H1 (cell line): ENCODE results near the gene IL18BP. TPM values are rescaled to one million over a fixed set of nuclear protein-coding genes. Genes with fewer than 3 reads are reported as not detected.
A peak's percentile ranks its signal among the peaks of the same experiment; 100 is the strongest.

Experiments
- CTCF ChIA-PET: fragments of 300-600 bp; sonication (Branson Sonifier 250); formaldehyde crosslinking; loops from one replicate; lab custom pipeline; 2021; ENCODE audit not compliant: partially characterized antibody; lab: Charles Lee
- POLR2A ChIA-PET: fragments of 300-600 bp; sonication (Branson Sonifier 250); formaldehyde crosslinking; loops from one replicate; lab custom pipeline; 2021; ENCODE audit warnings: inconsistent platforms; ENCODE audit not compliant: partially characterized antibody; lab: Charles Lee
- DNase-seq, 2 experiments: peaks; one replicate each; pipeline versions ENCODE4 v3.0.0 to v3.0.0-alpha.2; 2010 to 2022; ENCODE audit warnings: low spot score in 2 of 2, low read depth in 1 of 2, mixed read lengths in 1 of 2
- FAIRE-seq: peaks from 2 replicates; lab custom pipeline; 2011; peaks lifted over from hg19 to GRCh38; lab: Jason Lieb, UNC
- H2AFZ ChIP-seq: 2 replicates; pipeline ENCODE4 v1.8.1; 2012; ENCODE audit warnings: low read length, inconsistent platforms
- H2AK5ac ChIP-seq: 2 replicates; pipeline ENCODE4 v1.6.1; 2013; ENCODE audit warnings: low read depth, low read length
- H2BK120ac ChIP-seq: replicated peaks from 2 replicates; pipeline ENCODE3; 2013; ENCODE audit warnings: low read depth, low read length, inconsistent platforms
- H2BK12ac ChIP-seq: 2 replicates; pipeline ENCODE4 v1.6.1; 2013; ENCODE audit warnings: low read depth, low read length
- H2BK15ac ChIP-seq: 2 replicates; pipeline ENCODE4 v1.6.1; 2013; ENCODE audit warnings: low read length
- H2BK20ac ChIP-seq: 2 replicates; pipeline ENCODE4 v1.6.1; 2013; ENCODE audit warnings: low read length
- H2BK5ac ChIP-seq: 2 replicates; pipeline ENCODE4 v1.6.1; 2013; ENCODE audit warnings: low read depth, low read length
- H3K14ac ChIP-seq: 2 replicates; pipeline ENCODE4 v1.6.1; 2013; ENCODE audit warnings: inconsistent platforms; ENCODE audit not compliant: insufficient read length
- H3K18ac ChIP-seq: 2 replicates; pipeline ENCODE4 v1.6.1; 2013; ENCODE audit warnings: low read length; ENCODE audit errors: extremely low read depth
- H3K23ac ChIP-seq: 2 replicates; pipeline ENCODE4 v1.6.1; 2013; ENCODE audit warnings: inconsistent platforms; ENCODE audit not compliant: insufficient read length
- H3K23me2 ChIP-seq: 2 replicates; pipeline ENCODE4 v1.6.1; 2013; ENCODE audit warnings: low read depth, low read length
- H3K27ac ChIP-seq: 2 replicates; pipeline ENCODE4 v1.6.1; 2011; ENCODE audit warnings: low read depth, low read length, inconsistent platforms
- H3K27me3 ChIP-seq, 4 experiments: replicated peaks in 1 of 4; 1 replicate in 1 of 4; 2 replicates in 3 of 4; pipeline versions ENCODE4 v1.6.1 to v1.8.1; 2011 to 2013; ENCODE audit warnings: low read length in 3 of 4, mild to moderate bottlenecking in 3 of 4, inconsistent platforms in 2 of 4, mixed read lengths in 2 of 4, moderate library complexity in 1 of 4; ENCODE audit not compliant: control insufficient read depth in 3 of 4, insufficient read depth in 3 of 4; ENCODE audit errors: extremely low read depth in 1 of 4
- H3K36me3 ChIP-seq, 4 experiments: 2 replicates each; pipeline versions ENCODE4 v1.6.1 to v1.8.1; 2011 to 2013; ENCODE audit warnings: mild to moderate bottlenecking in 4 of 4, low read length in 3 of 4, moderate library complexity in 2 of 4, control low read depth in 1 of 4, inconsistent platforms in 1 of 4; ENCODE audit not compliant: insufficient read depth in 4 of 4, control insufficient read depth in 2 of 4
- H3K4ac ChIP-seq: replicated peaks from 2 replicates; pipeline ENCODE3; 2013; ENCODE audit warnings: low read length, low read depth, mixed read lengths, inconsistent platforms; ENCODE audit not compliant: insufficient read length
- H3K4me1 ChIP-seq, 4 experiments: replicated peaks in 1 of 4; 1 replicate in 1 of 4; 2 replicates in 3 of 4; pipeline versions ENCODE4 v1.6.1 to v1.8.1; 2011 to 2013; ENCODE audit warnings: low read length in 3 of 4, inconsistent platforms in 2 of 4, mixed read lengths in 1 of 4; ENCODE audit not compliant: insufficient read depth in 4 of 4, control insufficient read depth in 3 of 4
- H3K4me2 ChIP-seq, 2 experiments: 2 replicates each; pipeline versions ENCODE4 v1.6.1 to v1.8.1; 2011 to 2013; ENCODE audit warnings: low read depth in 2 of 2, low read length in 2 of 2, control low read depth in 1 of 2, inconsistent platforms in 1 of 2, mild to moderate bottlenecking in 1 of 2; ENCODE audit not compliant: insufficient read depth in 1 of 2
- H3K4me3 ChIP-seq, 4 experiments: fragments of 200-600, 300-600 bp in 1 of 4; sonication (generic), shearing (Covaris generic), sonication (Bioruptor Twin) in 1 of 4; 2 replicates each; pipeline versions ENCODE4 v1.5.1 to v1.8.1; 2011 to 2016; ENCODE audit warnings: low read length in 4 of 4, low read depth in 3 of 4, control low read depth in 2 of 4, inconsistent platforms in 2 of 4, mild to moderate bottlenecking in 2 of 4, mixed read lengths in 1 of 4, moderate library complexity in 1 of 4; ENCODE audit not compliant: insufficient read depth in 2 of 4; ENCODE audit errors: extremely low read depth in 1 of 4
- H3K56ac ChIP-seq: replicated peaks from 2 replicates; pipeline ENCODE3; 2013; ENCODE audit warnings: low read depth, mild to moderate bottlenecking, mixed read lengths, low read length, inconsistent platforms; ENCODE audit not compliant: insufficient read length
- H3K79me1 ChIP-seq: 2 replicates; pipeline ENCODE4 v1.6.1; 2013; ENCODE audit warnings: low read depth, low read length, control low read depth
- H3K79me2 ChIP-seq, 2 experiments: 2 replicates each; pipeline versions ENCODE4 v1.6.1 to v1.8.1; 2012 to 2013; ENCODE audit warnings: low read length in 2 of 2, mild to moderate bottlenecking in 2 of 2, inconsistent platforms in 1 of 2; ENCODE audit not compliant: insufficient read depth in 2 of 2, control insufficient read depth in 1 of 2
- H3K9ac ChIP-seq, 4 experiments: replicated peaks in 1 of 4; 1 replicate in 1 of 4; 2 replicates in 3 of 4; pipeline versions ENCODE4 v1.6.1 to v1.8.1; 2011 to 2013; ENCODE audit warnings: low read depth in 3 of 4, low read length in 3 of 4, control low read depth in 2 of 4, mild to moderate bottlenecking in 2 of 4, moderate library complexity in 2 of 4, inconsistent platforms in 1 of 4; ENCODE audit errors: extremely low read depth in 1 of 4
- H3K9me3 ChIP-seq, 2 experiments: 2 replicates each; pipeline versions ENCODE4 v1.6.1 to v1.8.1; 2012 to 2013; ENCODE audit warnings: mild to moderate bottlenecking in 2 of 2, moderate library complexity in 2 of 2, control low read depth in 1 of 2, inconsistent platforms in 1 of 2, low read depth in 1 of 2, low read length in 1 of 2, mixed read lengths in 1 of 2; ENCODE audit not compliant: insufficient read depth in 2 of 2
- H4K20me1 ChIP-seq, 2 experiments: replicated peaks in 1 of 2; 2 replicates each; pipeline versions ENCODE3 to v1.8.1; 2011 to 2013; ENCODE audit warnings: inconsistent platforms in 2 of 2, low read length in 2 of 2, mild to moderate bottlenecking in 1 of 2; ENCODE audit not compliant: insufficient read depth in 2 of 2, control insufficient read depth in 1 of 2
- H4K5ac ChIP-seq: 2 replicates; pipeline ENCODE4 v1.6.1; 2013; ENCODE audit warnings: low read length, low read depth, mixed read lengths, inconsistent platforms; ENCODE audit not compliant: insufficient read length
- H4K8ac ChIP-seq: 2 replicates; pipeline ENCODE4 v1.8.0; 2013; ENCODE audit warnings: mild to moderate bottlenecking, moderate library complexity, low read length, inconsistent platforms; ENCODE audit not compliant: insufficient read depth; ENCODE audit errors: extremely low read depth
- H4K91ac ChIP-seq: replicated peaks from 2 replicates; pipeline ENCODE3; 2013; ENCODE audit warnings: low read length, mixed read lengths, inconsistent platforms; ENCODE audit not compliant: insufficient read length
- BACH1 ChIP-seq: IDR thresholded peaks from 2 replicates; pipeline ENCODE4 v1.6.1; 2012; ENCODE audit warnings: low read length, improper control_type of control experiment
- CBX5 ChIP-seq: fragments of 300-800, 300-1000 bp; sonication (generic); IDR thresholded peaks from 2 replicates; pipeline ENCODE4 v1.7.1; 2016; ENCODE audit warnings: antibody characterized with exemption, low read length, low read depth
- HDAC2 ChIP-seq, 2 experiments: fragments of 300-600 bp in 1 of 2; sonication (generic) in 1 of 2; IDR thresholded peaks; 2 replicates each; pipeline ENCODE4 v1.6.1; 2011 to 2012; ENCODE audit warnings: low read depth in 2 of 2, low read length in 2 of 2, mild to moderate bottlenecking in 2 of 2, moderate library complexity in 2 of 2, borderline replicate concordance in 1 of 2, inconsistent platforms in 1 of 2
- RAD21 ChIP-seq, 2 experiments: IDR thresholded peaks in 1 of 2; conservative IDR thresholded peaks in 1 of 2; 2 replicates each; pipeline ENCODE4 v1.6.1; 2011; ENCODE audit warnings: low read depth in 2 of 2, low read length in 2 of 2, improper control_type of control experiment in 1 of 2, inconsistent platforms in 1 of 2, mild to moderate bottlenecking in 1 of 2, moderate library complexity in 1 of 2
- WGBS, 2 experiments: shearing (Covaris generic) in 1 of 2; methylation state at CpG; one replicate each; pipeline versions ENCODE4 v1.1.6 to v1.1.7; 2013 to 2015; ENCODE audit warnings: low lambda C conversion rate in 2 of 2, mixed read lengths in 2 of 2, inconsistent platforms in 1 of 2, low coverage in 1 of 2, missing lambda C conversion rate in 1 of 2; ENCODE audit not compliant: insufficient replicate concordance in 2 of 2, insufficient coverage in 1 of 2, insufficient read length in 1 of 2; ENCODE audit errors: extremely low coverage in 1 of 2, missing lambda C conversion rate in 1 of 2; 5-methylcytosine and 5-hydroxymethylcytosine counted together
- polyA plus RNA-seq, 7 experiments: library from polyadenylated mRNA; depleted of rRNA in 3 of 7; stranded (reverse) in 5 of 7; unstranded in 2 of 7; fragments of >200 nt in 5 of 7; fragments of 200-250 nt in 2 of 7; gene quantifications; 1 replicate in 5 of 7; 2 replicates in 1 of 7; 4 replicates in 1 of 7; pipeline versions ENCODE4 v1.2.1 to v1.2.3, GENCODE V29; 2011 to 2013; ENCODE audit warnings: missing spikeins in 2 of 7, mixed read lengths in 2 of 7
- total RNA-seq: library from RNA; stranded (reverse); fragmentation: NEBNext Ultra II Directional; extraction: Animal tissue kit (Norgen Biotek cat#: 25700); gene quantifications from 2 replicates; pipeline ENCODE4 v1.2.1, GENCODE V29; 2021

The IL18BP gene
- total and polyA plus RNA-seq, 2 of the 8 experiments (the other 6 are each of a cell fraction or from before 2014, with no cell fraction given) = 9.8 to 17.0 TPM

- Histone ChIP-seq H2AK5ac (no peak overlapping the region), H4K8ac (no peak overlapping the region), H2BK5ac (0 out of 2 replicates have a peak overlapping the region, but pooled peaks have one; percentile 27), H3K27me3 (no peaks in the 10 kb centered on the region), H2BK20ac (no peak overlapping the region), H2BK12ac (no peak overlapping the region), H3K4me3 (no peak overlapping the region), H3K56ac (no peak overlapping the region), H3K79me1 (no peaks in the 10 kb centered on the region; the same call in 1 of the 2 replicates)
- TF ChIP-seq HDAC2 (IDR thresholded peaks at IDR 0.05; ENCODE audit: borderline replicate concordance in 1 of 2, low read depth in 2 of 2, low read length in 2 of 2) = no peak
- TF ChIP-seq RAD21 (IDR thresholded peaks at IDR 0.05 in 1 of 2, conservative IDR thresholded peaks at IDR 0.05 in 1 of 2; ENCODE audit: low read depth in 2 of 2, low read length in 2 of 2) = no peak
- TF ChIP-seq BACH1 = no peak
- no peak for TF ChIP-seq CBX5
- TF ChIP-seq, all 59 proteins: peak for 0
- Histone ChIP-seq H3K79me2 (no peaks in the 10 kb centered on the region; a peak in 1 of 4 replicates), H3K36me3 (peaks cover 31 to 58% (median 55%) of the 10 kb centered on the region in 4 experiments), H3K4me1 (no peaks in the 10 kb centered on the region), H3K14ac (no peak overlapping the region), H4K20me1 (peaks cover 8 to 10% of the 10 kb centered on the region in 2 experiments), H3K23me2 (no peaks in the 10 kb centered on the region), H2BK15ac (no peak overlapping the region), H3K18ac (no peak overlapping the region), H3K9me3 (no peaks in the 10 kb centered on the region), H3K4me2 (no peak overlapping the region), H3K4ac (no peak overlapping the region), H3K27ac (peak overlapping the region; percentile 26; the same call in 1 of the 2 replicates), H2BK120ac (no peak overlapping the region), H2AFZ (no peak overlapping the region), H3K9ac (no peak overlapping the region), H4K91ac (no peak overlapping the region), H3K23ac (no peak overlapping the region), H4K5ac (no peak overlapping the region)
- no peak for DNase-seq
- WGBS, 2 experiments = 76% methylated on average over 5 of the region's 5 CpGs; no CpG with 5 or more reads in 1 of the 2 experiments
- CTCF ChIA-PET = interaction anchor here (0.6 to 25.0 kb wide), 39 partner anchors 8 to 165 kb away, joined by 3 to 423 read pairs (median 6); partner anchors contain the start of gene LAMTOR1
- FAIRE-seq = no peak
- POLR2A ChIA-PET = interaction anchor here (0.7 to 3.7 kb wide), 7 partner anchors 15 to 88 kb away, joined by 3 to 40 read pairs (median 3); partner anchors contain the start of gene ANAPC15
Observed at GRCh38 chr11:72024069-72024754, 25.5 kb downstream of the IL18BP start.
